Adrenal gland (tissue), 5 donors: ENCODE data around the gene TBXA2R.

ENCODE experiments used
- POLR2A ChIP-seq, 2 donors: fragments of 450-650 bp; IDR thresholded peaks; one replicate each; pipeline ENCODE4 v1.6.1; 2017; ENCODE audit warnings: antibody characterized with exemption in 2 of 2, mild to moderate bottlenecking in 2 of 2, moderate library complexity in 1 of 2
- TF ChIP-seq, protein P1 (sequence below), 6 experiments: fragments of 450-650 bp in 4 of 6; fragments of 200-600 bp in 2 of 6; sonication (generic) in 1 of 6; IDR thresholded peaks; 1 replicate in 5 of 6; 2 replicates in 1 of 6; pipeline versions ENCODE4 v1.5.1 to v1.8.0; 2016 to 2021; ENCODE audit warnings: antibody characterized with exemption in 6 of 6, mild to moderate bottlenecking in 2 of 6, moderate library complexity in 1 of 6
- donor health status: DM: no; HTN: no; CAD: no.

DNA sequence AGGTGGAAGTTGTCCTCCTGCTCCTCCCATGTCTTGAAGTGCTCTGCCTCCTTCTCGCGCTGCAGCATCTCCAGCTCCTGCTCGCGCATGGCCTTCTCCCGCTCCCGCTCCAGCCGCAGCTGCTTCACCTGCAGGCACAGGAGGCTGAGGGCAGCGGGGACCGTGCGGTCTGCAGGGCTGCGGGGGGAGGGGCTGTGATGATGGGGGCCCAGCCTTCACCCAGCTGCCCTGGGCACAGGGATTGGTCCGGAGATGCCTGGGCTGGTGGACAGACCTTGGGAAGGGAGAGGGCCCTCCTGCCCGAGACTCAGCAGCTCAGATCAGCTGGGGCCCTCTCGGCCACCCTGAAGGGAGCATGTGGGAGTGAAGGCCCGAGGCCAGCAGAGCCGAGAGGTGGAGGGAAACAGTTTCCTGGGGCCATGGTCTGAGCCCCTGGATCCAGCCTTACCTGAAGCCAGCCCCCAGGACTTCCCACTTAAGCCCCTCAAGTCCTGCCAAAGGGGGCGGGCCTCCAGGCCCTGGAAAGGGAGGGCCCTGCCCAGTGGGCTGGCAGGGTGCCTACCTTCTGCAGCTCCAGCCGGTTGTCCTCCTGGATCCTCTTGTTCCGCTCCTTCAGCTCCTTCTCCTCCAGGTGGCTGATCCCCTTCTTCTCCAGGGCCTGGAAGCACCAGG lies 13.6 kb upstream of the TBXA2R start:
- TF ChIP-seq POLR2A (IDR thresholded peaks at IDR 0.05) = no peak
- TF ChIP-seq, protein P1, sequence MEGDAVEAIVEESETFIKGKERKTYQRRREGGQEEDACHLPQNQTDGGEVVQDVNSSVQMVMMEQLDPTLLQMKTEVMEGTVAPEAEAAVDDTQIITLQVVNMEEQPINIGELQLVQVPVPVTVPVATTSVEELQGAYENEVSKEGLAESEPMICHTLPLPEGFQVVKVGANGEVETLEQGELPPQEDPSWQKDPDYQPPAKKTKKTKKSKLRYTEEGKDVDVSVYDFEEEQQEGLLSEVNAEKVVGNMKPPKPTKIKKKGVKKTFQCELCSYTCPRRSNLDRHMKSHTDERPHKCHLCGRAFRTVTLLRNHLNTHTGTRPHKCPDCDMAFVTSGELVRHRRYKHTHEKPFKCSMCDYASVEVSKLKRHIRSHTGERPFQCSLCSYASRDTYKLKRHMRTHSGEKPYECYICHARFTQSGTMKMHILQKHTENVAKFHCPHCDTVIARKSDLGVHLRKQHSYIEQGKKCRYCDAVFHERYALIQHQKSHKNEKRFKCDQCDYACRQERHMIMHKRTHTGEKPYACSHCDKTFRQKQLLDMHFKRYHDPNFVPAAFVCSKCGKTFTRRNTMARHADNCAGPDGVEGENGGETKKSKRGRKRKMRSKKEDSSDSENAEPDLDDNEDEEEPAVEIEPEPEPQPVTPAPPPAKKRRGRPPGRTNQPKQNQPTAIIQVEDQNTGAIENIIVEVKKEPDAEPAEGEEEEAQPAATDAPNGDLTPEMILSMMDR (IDR thresholded peaks at IDR 0.05) = no peak
